ENCODE data around the gene STAG1. TPM values are rescaled to one million over a fixed set of nuclear protein-coding genes. Genes with fewer than 3 reads are reported as not detected.

STAG1 gene
- total and polyA plus RNA-seq, 4 donors = 4.6 to 28.0 (median 16.6) TPM

GRCh38 chr3:136735103-136735502, 17.1 kb downstream of the STAG1 start:
- TF ChIP-seq HNF4G (IDR thresholded peaks at IDR 0.05) (no peak), RXRA (IDR thresholded peaks at IDR 0.05) (no peak), EGR1 (IDR thresholded peaks at IDR 0.05; ENCODE audit: low read depth in 2 of 2) (no peak), RAD21 (IDR thresholded peaks at IDR 0.05) (no peak), FOXA2 (IDR thresholded peaks at IDR 0.05) (no peak), GABPA (IDR thresholded peaks at IDR 0.05 in 1 of 2, conservative IDR thresholded peaks at IDR 0.05 in 1 of 2) (no peak), YY1 (IDR thresholded peaks at IDR 0.05) (no peak), ZBTB33 (IDR thresholded peaks at IDR 0.05) (no peak), CTCF (IDR thresholded peaks at IDR 0.05; ENCODE audit: low read depth, low read length, missing input control) (no peak), TAF1 (conservative IDR thresholded peaks at IDR 0.05) (no peak), NR2F2 (IDR thresholded peaks at IDR 0.05) (no peak)
- Histone ChIP-seq H3K27ac (ENCODE audit: low read depth in 1 of 2, low read length in 2 of 2) (no peak overlapping the region), H3K9ac (ENCODE audit: low read depth in 1 of 2, low read length in 2 of 2) (no peak overlapping the region), H3K9me3 (ENCODE audit: control insufficient read depth in 4 of 4, low read length in 3 of 4) (no peaks in the 10 kb centered on the region), H3K4me1 (ENCODE audit: control insufficient read depth in 4 of 4, insufficient read depth in 4 of 4, low read length in 3 of 4) (peaks cover 3 to 26% (median 17%) of the 10 kb centered on the region in 4 donors), H3K36me3 (ENCODE audit: control insufficient read depth in 4 of 4, insufficient read depth in 3 of 4, low read depth in 1 of 4, low read length in 3 of 4) (peaks cover 0 to 2% (median 0%) of the 10 kb centered on the region in 4 donors), H3K27me3 (ENCODE audit: control insufficient read depth in 4 of 4, insufficient read depth in 4 of 4, low read length in 3 of 4) (no peaks in the 10 kb centered on the region), H3K4me3 (ENCODE audit: low read depth in 1 of 3, low read length in 3 of 3) (no peak overlapping the region)
- 91% methylated on average over 3 of the region's 3 CpGs for WGBS
- no peak for DNase-seq (ENCODE audit: low spot score)

GRCh38 chr3:136734382-136735070, 17.7 kb downstream of the STAG1 start:
- no peak for DNase-seq (ENCODE audit: low spot score)
- no peaks in the 10 kb centered on the region for H3K27me3 ChIP-seq (ENCODE audit: control insufficient read depth in 4 of 4, insufficient read depth in 4 of 4, low read length in 3 of 4)
- TF ChIP-seq YY1 (IDR thresholded peaks at IDR 0.05) (no peak), ATF3 (IDR thresholded peaks at IDR 0.05) (no peak), ZBTB33 (IDR thresholded peaks at IDR 0.05) (no peak), RXRA (IDR thresholded peaks at IDR 0.05) (no peak), JUND (IDR thresholded peaks at IDR 0.05) (no peak), MAX (IDR thresholded peaks at IDR 0.05) (no peak), RAD21 (IDR thresholded peaks at IDR 0.05) (no peak), EGR1 (IDR thresholded peaks at IDR 0.05; ENCODE audit: low read depth in 2 of 2) (no peak), TAF1 (conservative IDR thresholded peaks at IDR 0.05) (no peak), GABPA (IDR thresholded peaks at IDR 0.05 in 1 of 2, conservative IDR thresholded peaks at IDR 0.05 in 1 of 2) (no peak), NR2F2 (IDR thresholded peaks at IDR 0.05) (no peak), HNF4A (conservative IDR thresholded peaks at IDR 0.05) (no peak), HNF4G (IDR thresholded peaks at IDR 0.05) (no peak)
- WGBS = 66% methylated on average over 3 of the region's 3 CpGs
- H3K36me3 ChIP-seq (ENCODE audit: control insufficient read depth in 4 of 4, insufficient read depth in 3 of 4, low read depth in 1 of 4, low read length in 3 of 4) = peaks cover 0 to 2% (median 0%) of the 10 kb centered on the region in 4 donors
- no peak overlapping the region for H3K27ac ChIP-seq (ENCODE audit: low read depth in 1 of 2, low read length in 2 of 2)
- peaks cover 3 to 26% (median 17%) of the 10 kb centered on the region in 4 donors for H3K4me1 ChIP-seq (ENCODE audit: control insufficient read depth in 4 of 4, insufficient read depth in 4 of 4, low read length in 3 of 4)
- H3K4me3 ChIP-seq (ENCODE audit: low read depth in 1 of 3, low read length in 3 of 3) = no peak overlapping the region
- no peaks in the 10 kb centered on the region for H3K9me3 ChIP-seq (ENCODE audit: control insufficient read depth in 4 of 4, low read length in 3 of 4)
- H3K9ac ChIP-seq (ENCODE audit: low read depth in 1 of 2, low read length in 2 of 2) = no peak overlapping the region
